Muscle layer of duodenum (tissue), 2 donors: ENCODE results near the gene ILK.

Experiments used
- H3K27ac ChIP-seq: one replicate; pipeline ENCODE4 v1.7.0; 2013; ENCODE audit warnings: mild to moderate bottlenecking, low read length
- H3K27me3 ChIP-seq: one replicate; pipeline ENCODE4 v1.7.0; 2013; ENCODE audit warnings: low read depth, mild to moderate bottlenecking, control low read depth, low read length
- H3K36me3 ChIP-seq, 2 donors: one replicate each; pipeline ENCODE4 v1.7.0; 2013; ENCODE audit warnings: low read length in 2 of 2, control low read depth in 1 of 2, mild to moderate bottlenecking in 1 of 2; ENCODE audit not compliant: insufficient read depth in 2 of 2, control insufficient read depth in 1 of 2
- H3K4me1 ChIP-seq, 2 donors: one replicate each; pipeline ENCODE4 v1.7.0; 2013; ENCODE audit warnings: low read length in 2 of 2, mild to moderate bottlenecking in 2 of 2, control low read depth in 1 of 2, moderate library complexity in 1 of 2; ENCODE audit not compliant: insufficient read depth in 2 of 2, control insufficient read depth in 1 of 2
- H3K4me3 ChIP-seq, 2 donors: one replicate each; pipeline ENCODE4 v1.7.0; 2013; ENCODE audit warnings: low read length in 2 of 2, low read depth in 1 of 2, mild to moderate bottlenecking in 1 of 2
- H3K9me3 ChIP-seq, 2 donors: one replicate each; pipeline ENCODE4 v1.7.0; 2013; ENCODE audit warnings: low read length in 2 of 2, control low read depth in 1 of 2, mild to moderate bottlenecking in 1 of 2; ENCODE audit not compliant: control insufficient read depth in 1 of 2
- donor health status: healthy.

Gene ILK

DNA sequence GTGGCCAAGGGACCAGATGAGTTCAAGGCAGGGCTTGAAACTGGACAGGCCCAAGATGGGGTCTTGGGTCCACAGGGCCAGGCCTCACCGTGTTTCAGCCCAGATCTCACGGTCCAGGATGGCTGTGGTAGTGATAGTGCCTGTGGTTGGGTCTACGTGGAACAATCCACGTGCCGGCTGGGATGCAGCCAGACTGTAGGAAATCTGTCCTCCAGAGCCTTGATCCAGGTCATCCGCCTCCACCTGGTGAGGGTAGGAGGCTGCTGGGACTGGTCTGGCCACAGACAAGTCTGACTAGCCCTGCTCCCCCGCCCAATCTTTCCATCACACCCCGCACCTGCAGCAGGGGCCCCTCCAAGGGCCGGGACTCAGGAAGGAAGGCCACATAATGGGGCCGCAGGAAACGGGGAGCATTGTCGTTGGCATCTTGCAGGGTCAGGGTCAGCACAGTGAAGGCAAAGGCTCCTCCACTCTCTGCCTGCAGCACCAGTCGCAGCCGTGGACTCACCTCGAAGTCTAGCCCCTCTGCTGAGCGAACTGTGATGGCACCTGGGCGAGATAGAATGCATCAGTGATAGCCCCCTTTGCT is 22.4 kb downstream of the ILK start:
- Histone ChIP-seq H3K27ac (no peak overlapping the region), H3K36me3 (peaks cover 36 to 78% of the 10 kb centered on the region in 2 donors), H3K27me3 (no peaks in the 10 kb centered on the region), H3K9me3 (no peaks in the 10 kb centered on the region), H3K4me3 (no peak overlapping the region), H3K4me1 (no peaks in the 10 kb centered on the region)

DNA sequence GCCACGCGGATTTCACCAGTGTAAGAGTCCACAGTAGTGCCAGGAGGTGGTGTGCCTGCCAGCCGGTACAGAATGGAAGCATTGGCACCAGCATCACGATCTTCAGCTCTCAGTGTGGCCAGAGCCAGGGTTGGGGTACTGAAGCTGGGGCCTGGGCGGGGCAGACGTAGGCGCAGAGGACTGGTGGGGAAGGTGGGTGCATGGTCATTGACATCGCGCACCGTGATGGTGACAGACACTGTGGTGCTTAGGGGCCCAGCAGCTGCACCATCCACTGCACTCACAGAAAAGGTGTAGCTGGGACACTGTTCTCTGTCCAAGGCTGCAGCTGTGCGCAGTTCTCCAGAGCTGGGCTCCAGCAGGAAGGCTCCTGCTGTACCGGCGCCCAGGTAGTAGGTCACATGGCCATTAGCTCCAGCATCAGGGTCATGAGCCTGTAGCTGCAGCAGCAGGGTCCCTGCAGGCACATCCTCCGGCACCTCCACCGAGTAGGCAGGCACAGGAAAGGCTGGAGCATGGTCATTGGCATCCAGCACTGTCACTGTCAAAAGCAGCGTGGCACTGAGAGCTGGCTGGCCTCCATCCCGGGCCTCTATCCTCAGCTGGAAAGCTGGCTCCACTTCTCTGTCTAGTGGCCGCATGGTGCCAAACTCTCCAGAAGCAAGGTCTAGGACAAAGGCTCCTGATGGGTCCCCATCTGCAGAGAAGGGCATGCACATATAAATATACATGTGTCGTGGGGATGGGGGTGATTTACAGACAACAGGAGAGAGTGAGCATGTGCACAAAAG is 23.6 kb downstream of the ILK start:
- Histone ChIP-seq H3K9me3 (no peaks in the 10 kb centered on the region), H3K4me1 (no peaks in the 10 kb centered on the region), H3K36me3 (peaks cover 40 to 88% of the 10 kb centered on the region in 2 donors), H3K27me3 (no peaks in the 10 kb centered on the region), H3K4me3 (no peak overlapping the region), H3K27ac (no peak overlapping the region)

DNA sequence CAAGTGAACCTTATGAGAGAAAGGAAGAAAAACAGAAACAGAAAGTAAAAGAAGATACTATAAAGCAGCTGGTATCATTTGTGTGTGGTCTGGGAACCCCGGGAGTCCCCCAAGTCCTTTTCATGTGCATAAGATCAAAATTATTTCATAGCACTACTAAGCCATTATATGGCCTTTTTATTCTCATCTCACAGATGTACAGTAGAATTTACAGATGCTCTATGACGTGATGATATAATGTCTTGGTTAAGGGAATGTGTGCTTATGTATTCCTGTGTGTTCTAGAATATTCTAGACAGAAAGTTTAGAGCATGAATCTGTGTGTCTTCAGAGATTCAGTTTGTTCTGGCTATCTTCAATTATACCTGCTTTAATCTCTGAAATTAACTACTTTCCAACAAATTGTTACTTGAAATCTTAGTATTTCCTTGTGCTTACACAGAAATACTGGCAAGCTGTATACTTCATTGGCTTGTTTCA is 24.2 kb downstream of the ILK start:
- Histone ChIP-seq H3K27ac (no peak overlapping the region), H3K27me3 (no peaks in the 10 kb centered on the region), H3K4me3 (no peak overlapping the region), H3K9me3 (no peaks in the 10 kb centered on the region), H3K36me3 (peaks cover 43 to 88% of the 10 kb centered on the region in 2 donors), H3K4me1 (no peaks in the 10 kb centered on the region)

DNA sequence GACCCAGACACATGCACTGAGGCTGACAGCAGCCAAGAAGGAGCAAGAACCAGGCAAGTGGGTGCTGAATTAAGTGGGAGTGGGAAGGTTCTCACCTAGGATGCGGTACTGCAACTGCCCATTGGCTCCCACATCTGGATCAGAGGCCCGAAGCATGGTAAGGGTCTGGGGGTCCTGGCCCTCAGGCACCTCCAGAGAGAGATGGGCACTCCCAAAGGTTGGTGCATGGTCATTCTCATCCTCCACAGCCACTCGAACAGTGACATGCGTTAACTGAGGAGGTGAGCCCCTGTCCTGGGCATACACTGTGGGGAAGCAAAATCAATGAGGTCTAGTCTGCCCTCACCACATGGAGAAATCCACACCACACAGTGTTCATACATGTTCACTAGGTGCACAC is 25.0 kb downstream of the ILK start:
- no peak overlapping the region for H3K4me3 ChIP-seq
- no peaks in the 10 kb centered on the region for H3K27me3 ChIP-seq
- H3K4me1 ChIP-seq, result no peaks in the 10 kb centered on the region
- H3K36me3 ChIP-seq, result peaks cover 47 to 88% of the 10 kb centered on the region in 2 donors
- H3K9me3 ChIP-seq, result no peaks in the 10 kb centered on the region
- H3K27ac ChIP-seq, result no peak overlapping the region

DNA sequence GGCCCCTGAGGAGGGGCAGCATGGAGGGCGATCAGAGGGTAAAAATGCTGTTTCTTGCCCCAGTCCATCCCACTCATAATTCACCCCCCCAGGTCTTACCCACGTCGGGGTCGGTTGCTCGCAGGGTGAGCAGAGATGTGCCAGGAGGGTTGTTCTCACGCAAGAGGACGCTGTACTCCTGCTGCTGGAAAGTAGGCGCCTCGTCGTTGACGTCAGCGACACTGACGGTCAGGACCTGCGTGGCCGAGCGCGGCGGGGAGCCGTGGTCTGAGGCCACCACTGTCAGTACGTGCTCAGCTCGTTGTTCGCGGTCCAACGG is 26.0 kb downstream of the ILK start:
- Histone ChIP-seq H3K9me3 (no peaks in the 10 kb centered on the region), H3K36me3 (peaks cover 44 to 85% of the 10 kb centered on the region in 2 donors), H3K4me3 (no peak overlapping the region)

DNA sequence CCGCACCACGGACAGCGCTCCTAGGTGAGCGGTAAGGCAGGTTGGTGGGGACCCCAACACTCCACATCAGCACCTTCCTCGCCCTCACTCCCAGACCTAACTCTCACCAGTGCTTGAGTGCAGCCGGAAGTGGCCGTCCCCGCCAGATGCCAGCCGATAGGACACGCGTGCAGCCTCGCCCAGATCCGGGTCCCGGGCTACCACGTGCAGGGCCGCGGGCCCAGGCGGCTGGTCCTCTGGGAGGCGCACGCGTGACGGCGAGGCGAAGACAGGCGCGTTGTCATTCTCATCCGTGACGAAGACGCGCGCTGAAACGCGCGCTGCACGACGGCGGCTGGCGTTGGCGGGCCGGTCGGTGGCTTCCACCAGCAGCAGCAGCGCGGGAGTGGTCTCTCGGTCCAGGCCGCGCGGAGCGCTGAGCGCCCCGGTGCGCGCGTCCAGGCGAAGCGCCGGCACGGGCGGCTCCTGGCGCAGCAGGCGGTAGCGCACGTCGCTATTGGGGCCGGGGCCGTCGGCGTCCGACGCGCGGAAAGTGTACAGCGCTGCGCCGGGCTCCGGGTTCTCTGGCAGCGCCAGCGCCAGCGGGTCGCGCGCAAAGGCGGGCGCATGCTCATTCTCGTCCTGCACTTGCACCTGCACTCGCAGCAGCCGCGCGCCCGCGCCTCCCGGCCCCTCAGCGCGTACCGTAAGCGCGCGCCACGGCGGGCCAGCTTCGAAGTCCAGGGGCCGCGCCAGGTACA is 26.5 kb downstream of the ILK start:
- no peaks in the 10 kb centered on the region for H3K9me3 ChIP-seq
- H3K4me1 ChIP-seq, result peaks cover 4 to 7% of the 10 kb centered on the region in 2 donors
- no peaks in the 10 kb centered on the region for H3K27me3 ChIP-seq
- H3K36me3 ChIP-seq, result peaks cover 39 to 80% of the 10 kb centered on the region in 2 donors
- H3K27ac ChIP-seq, result no peak overlapping the region
- H3K4me3 ChIP-seq, result no peak overlapping the region

More for the DNA sequence above, 26.0 kb downstream of the ILK start:
- Histone ChIP-seq H3K27me3 (no peaks in the 10 kb centered on the region), H3K27ac (no peak overlapping the region), H3K4me1 (peaks cover 0 to 2% of the 10 kb centered on the region in 2 donors)

DNA sequence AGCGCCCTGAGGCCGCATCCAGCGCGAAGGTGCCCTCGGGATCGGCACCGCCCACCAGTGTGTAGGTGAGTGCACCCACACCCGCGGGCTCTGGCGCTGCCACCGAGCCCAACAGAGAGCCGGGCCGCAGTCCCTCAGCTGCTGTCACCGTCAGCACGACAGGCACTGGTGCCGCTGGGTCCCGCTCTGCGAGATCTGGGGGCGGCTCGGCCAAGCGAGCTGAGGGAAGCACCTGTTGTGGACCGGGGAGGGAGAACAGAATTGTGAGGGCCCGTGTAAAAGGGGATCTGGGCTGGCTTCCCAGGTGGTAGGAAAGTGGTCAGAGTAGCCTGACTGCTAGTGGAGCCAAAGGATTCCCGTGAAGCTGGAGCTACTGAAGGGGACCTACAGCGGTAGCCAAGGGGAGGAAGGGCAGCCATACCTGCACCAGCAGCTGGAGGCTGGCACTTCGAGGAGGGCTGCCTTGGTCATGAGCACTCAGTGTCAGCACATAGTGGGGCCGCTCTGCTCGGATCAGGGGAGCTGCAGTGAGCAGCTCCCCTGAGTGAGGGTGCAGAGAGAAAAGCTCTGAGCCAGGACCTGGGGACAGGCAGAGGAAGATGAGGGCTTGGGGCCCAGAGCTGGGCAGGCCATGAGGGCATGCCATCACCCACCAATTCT is 27.2 kb downstream of the ILK start:
- H3K36me3 ChIP-seq, result peaks cover 32 to 73% of the 10 kb centered on the region in 2 donors
- peaks cover 11 to 14% of the 10 kb centered on the region in 2 donors for H3K4me1 ChIP-seq
- H3K4me3 ChIP-seq, result no peak overlapping the region

DNA sequence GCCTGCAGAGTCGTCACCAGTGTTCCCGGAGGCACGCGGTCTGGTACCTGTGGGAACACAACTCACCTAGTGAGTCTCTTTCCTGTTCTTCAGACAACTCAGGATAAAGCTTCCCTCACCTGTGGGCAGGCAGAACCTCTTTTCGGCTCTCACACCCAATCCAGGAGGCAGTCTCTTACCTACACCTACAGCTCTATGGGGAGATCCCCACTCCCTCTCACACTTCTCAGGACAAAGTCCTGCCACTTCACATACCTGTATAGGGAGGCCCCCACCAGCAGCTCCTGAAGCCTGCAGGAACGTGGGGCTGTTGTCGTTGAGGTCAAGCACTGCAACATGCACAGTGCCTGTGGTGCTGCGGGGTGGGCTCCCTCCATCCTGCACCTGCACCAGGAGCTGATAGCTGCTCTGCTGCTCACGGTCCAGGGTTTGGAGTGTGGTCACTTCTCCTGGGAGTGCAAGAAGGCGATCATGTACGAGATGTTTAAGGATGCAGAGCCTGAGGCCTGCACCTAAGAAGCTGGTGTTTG is 27.9 kb downstream of the ILK start:
- Histone ChIP-seq H3K4me3 (no peak overlapping the region), H3K27me3 (no peaks in the 10 kb centered on the region), H3K36me3 (peaks cover 25 to 66% of the 10 kb centered on the region in 2 donors), H3K27ac (no peak overlapping the region), H3K9me3 (no peaks in the 10 kb centered on the region), H3K4me1 (peaks cover 12 to 21% of the 10 kb centered on the region in 2 donors)

More for the DNA sequence above, 27.2 kb downstream of the ILK start:
- Histone ChIP-seq H3K9me3 (no peaks in the 10 kb centered on the region), H3K27ac (no peak overlapping the region), H3K27me3 (no peaks in the 10 kb centered on the region)

GRCh38 chr11:6632116-6633073 is 28.8 kb downstream of the ILK start:
- H3K36me3 ChIP-seq, result peaks cover 16 to 56% of the 10 kb centered on the region in 2 donors
- no peaks in the 10 kb centered on the region for H3K9me3 ChIP-seq
- H3K27ac ChIP-seq, result no peak overlapping the region
- H3K4me3 ChIP-seq, result no peak overlapping the region
- peaks cover 14 to 25% of the 10 kb centered on the region in 2 donors for H3K4me1 ChIP-seq
- no peaks in the 10 kb centered on the region for H3K27me3 ChIP-seq
